Measurements from ENCODE around the gene HHIP. TPM values are rescaled to one million over a fixed set of nuclear protein-coding genes. Genes with fewer than 3 reads are reported as not detected.

The HHIP gene
- total RNA-seq, 1 donor from 2014 or later = 0.46 TPM

DNA sequence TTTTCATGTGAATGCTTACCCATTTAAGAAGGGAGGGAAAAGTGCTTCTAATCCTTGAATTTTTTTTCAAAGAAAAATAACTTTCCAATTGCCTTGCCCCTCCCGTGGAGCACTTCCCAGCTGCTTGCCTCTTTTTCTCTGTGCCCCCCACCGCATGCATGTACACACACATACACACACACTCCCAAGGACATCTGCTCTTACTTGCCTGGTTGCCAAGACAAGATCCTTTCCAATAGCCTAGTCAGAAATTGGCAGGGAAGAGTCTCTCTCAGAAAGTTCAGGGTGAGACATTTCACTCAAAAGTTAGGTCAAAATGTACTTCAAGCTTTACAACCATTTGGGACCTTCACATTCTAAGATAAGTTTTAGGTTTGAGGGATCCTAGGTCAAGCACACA, 10.9 kb downstream of the HHIP start:
- TF ChIP-seq, protein P1, sequence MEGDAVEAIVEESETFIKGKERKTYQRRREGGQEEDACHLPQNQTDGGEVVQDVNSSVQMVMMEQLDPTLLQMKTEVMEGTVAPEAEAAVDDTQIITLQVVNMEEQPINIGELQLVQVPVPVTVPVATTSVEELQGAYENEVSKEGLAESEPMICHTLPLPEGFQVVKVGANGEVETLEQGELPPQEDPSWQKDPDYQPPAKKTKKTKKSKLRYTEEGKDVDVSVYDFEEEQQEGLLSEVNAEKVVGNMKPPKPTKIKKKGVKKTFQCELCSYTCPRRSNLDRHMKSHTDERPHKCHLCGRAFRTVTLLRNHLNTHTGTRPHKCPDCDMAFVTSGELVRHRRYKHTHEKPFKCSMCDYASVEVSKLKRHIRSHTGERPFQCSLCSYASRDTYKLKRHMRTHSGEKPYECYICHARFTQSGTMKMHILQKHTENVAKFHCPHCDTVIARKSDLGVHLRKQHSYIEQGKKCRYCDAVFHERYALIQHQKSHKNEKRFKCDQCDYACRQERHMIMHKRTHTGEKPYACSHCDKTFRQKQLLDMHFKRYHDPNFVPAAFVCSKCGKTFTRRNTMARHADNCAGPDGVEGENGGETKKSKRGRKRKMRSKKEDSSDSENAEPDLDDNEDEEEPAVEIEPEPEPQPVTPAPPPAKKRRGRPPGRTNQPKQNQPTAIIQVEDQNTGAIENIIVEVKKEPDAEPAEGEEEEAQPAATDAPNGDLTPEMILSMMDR (IDR thresholded peaks at IDR 0.05; ENCODE audit: unreplicated experiment) = no peak
- H3K4me1 Mint-ChIP-seq (ENCODE audit: unreplicated experiment) = no peaks in the 10 kb centered on the region
- no peak for DNase-seq (ENCODE audit: low spot score)
- no peak overlapping the region for H3K27ac Mint-ChIP-seq (ENCODE audit: unreplicated experiment)
- no peaks in the 10 kb centered on the region for H3K9me3 Mint-ChIP-seq (ENCODE audit: unreplicated experiment)
- H3K4me3 Mint-ChIP-seq (ENCODE audit: unreplicated experiment) = no peak overlapping the region
- no peaks in the 10 kb centered on the region for H3K36me3 Mint-ChIP-seq (ENCODE audit: low read depth, unreplicated experiment)
- H3K27me3 Mint-ChIP-seq (ENCODE audit: unreplicated experiment) = no peaks in the 10 kb centered on the region

DNA sequence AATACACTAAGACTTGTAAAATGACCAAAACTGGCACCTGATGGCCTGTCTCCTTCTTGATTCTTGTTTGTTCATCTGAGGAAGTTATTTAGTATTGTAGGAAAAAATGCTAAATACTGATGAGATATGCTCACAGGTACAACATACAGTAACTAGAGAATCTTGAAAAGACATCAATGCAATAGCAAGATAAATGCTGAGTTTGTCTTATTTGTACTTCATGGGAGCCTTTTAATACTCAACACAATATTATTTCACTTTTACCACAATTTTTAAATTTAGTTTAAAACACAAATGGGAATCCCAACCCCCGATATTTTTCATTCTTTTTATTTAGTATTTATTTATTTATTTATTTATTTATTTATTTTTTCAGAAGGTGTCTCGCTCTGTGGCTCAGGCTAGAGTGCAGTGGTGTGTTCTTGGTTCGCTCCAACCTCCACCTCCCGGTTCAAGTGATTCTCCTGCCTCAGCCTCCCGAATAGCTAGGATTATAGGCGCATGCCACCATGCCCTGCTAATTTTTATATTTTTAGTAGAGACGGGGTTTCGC, 12.1 kb downstream of the HHIP start:
- TF ChIP-seq, protein P1 (IDR thresholded peaks at IDR 0.05; ENCODE audit: unreplicated experiment) = no peak
- no peaks in the 10 kb centered on the region for H3K36me3 Mint-ChIP-seq (ENCODE audit: low read depth, unreplicated experiment)
- no peak for DNase-seq (ENCODE audit: low spot score)
- no peak overlapping the region for H3K27ac Mint-ChIP-seq (ENCODE audit: unreplicated experiment)
- H3K4me1 Mint-ChIP-seq (ENCODE audit: unreplicated experiment) = no peaks in the 10 kb centered on the region
- H3K4me3 Mint-ChIP-seq (ENCODE audit: unreplicated experiment) = no peak overlapping the region
- H3K9me3 Mint-ChIP-seq (ENCODE audit: unreplicated experiment) = no peaks in the 10 kb centered on the region
- no peaks in the 10 kb centered on the region for H3K27me3 Mint-ChIP-seq (ENCODE audit: unreplicated experiment)

GRCh38 chr4:144658903-144659302, 12.9 kb downstream of the HHIP start:
- Mint-ChIP-seq H3K27me3 (ENCODE audit: unreplicated experiment) (no peaks in the 10 kb centered on the region), H3K4me1 (ENCODE audit: unreplicated experiment) (no peaks in the 10 kb centered on the region), H3K4me3 (ENCODE audit: unreplicated experiment) (no peak overlapping the region), H3K9me3 (ENCODE audit: unreplicated experiment) (no peaks in the 10 kb centered on the region), H3K36me3 (ENCODE audit: low read depth, unreplicated experiment) (no peaks in the 10 kb centered on the region), H3K27ac (ENCODE audit: unreplicated experiment) (no peak overlapping the region)
- no peak for DNase-seq (ENCODE audit: low spot score)
- TF ChIP-seq, protein P1 (IDR thresholded peaks at IDR 0.05; ENCODE audit: unreplicated experiment) = no peak

DNA sequence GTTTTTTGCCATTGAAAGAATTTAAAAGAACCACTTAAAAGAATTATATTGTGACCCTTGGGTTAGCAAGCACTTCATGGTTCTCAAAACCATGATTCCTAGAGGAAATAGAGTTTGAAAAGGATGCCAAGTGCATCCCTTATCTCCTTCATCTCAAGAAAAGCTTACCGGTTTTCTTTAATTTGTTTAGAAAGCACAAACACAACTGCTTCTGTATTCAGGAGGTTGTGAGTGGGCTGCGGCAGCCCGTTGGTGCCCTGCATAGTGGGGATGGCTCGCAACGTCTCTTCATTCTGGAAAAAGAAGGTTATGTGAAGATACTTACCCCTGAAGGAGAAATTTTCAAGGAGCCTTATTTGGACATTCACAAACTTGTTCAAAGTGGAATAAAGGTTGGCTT, 13.5 kb downstream of the HHIP start:
- no peak for DNase-seq (ENCODE audit: low spot score)
- H3K9me3 Mint-ChIP-seq (ENCODE audit: unreplicated experiment) = no peaks in the 10 kb centered on the region
- H3K36me3 Mint-ChIP-seq (ENCODE audit: low read depth, unreplicated experiment) = no peaks in the 10 kb centered on the region
- H3K4me1 Mint-ChIP-seq (ENCODE audit: unreplicated experiment) = no peaks in the 10 kb centered on the region
- H3K4me3 Mint-ChIP-seq (ENCODE audit: unreplicated experiment) = no peak overlapping the region
- H3K27ac Mint-ChIP-seq (ENCODE audit: unreplicated experiment) = no peak overlapping the region
- TF ChIP-seq, protein P1 (IDR thresholded peaks at IDR 0.05; ENCODE audit: unreplicated experiment) = no peak
- H3K27me3 Mint-ChIP-seq (ENCODE audit: unreplicated experiment) = no peaks in the 10 kb centered on the region

DNA sequence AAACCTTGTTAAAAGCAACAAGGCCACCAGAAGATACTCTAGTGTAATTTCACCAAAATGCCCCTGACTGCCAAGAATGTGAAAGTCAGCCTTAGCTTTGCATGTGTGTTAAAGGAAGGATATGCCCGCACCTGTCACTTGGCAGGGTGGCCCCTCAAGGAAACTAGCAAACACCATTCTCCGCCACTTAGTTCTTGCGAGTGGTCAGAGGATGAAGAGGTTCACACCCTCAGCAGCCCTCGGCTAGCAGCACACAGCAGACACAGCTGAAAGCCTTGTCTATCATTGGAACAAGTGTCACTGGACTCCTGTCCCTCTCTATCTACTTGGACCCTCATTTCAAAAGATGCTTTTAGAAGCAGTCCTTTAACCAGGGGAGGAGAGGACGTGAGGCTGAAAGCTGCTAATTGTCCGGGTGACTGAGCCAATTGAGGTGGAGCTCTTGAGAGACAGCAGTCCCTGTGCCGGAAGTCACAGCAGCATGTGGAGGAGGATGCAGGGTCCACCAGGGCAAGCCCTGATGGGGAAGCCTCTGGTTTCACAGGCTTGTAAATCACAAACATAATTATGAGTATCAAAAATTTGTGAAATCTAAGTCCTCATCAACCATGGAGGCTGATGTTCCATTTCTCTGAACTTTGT, 18.0 kb downstream of the HHIP start:
- TF ChIP-seq, protein P1 (IDR thresholded peaks at IDR 0.05; ENCODE audit: unreplicated experiment) = no peak
- Mint-ChIP-seq H3K4me1 (ENCODE audit: unreplicated experiment) (no peaks in the 10 kb centered on the region), H3K36me3 (ENCODE audit: low read depth, unreplicated experiment) (no peaks in the 10 kb centered on the region), H3K27me3 (ENCODE audit: unreplicated experiment) (no peaks in the 10 kb centered on the region), H3K9me3 (ENCODE audit: unreplicated experiment) (no peaks in the 10 kb centered on the region), H3K4me3 (ENCODE audit: unreplicated experiment) (no peak overlapping the region), H3K27ac (ENCODE audit: unreplicated experiment) (no peak overlapping the region)
- no peak for DNase-seq (ENCODE audit: low spot score)

All from endothelial cell (in vitro differentiated cells).